AG09309 (cell line): Measurements from ENCODE around the gene LRRC4C.

Source experiments
- DNase-seq: peaks from one replicate; pipeline ENCODE4 v3.0.0-alpha.2; 2010; ENCODE audit warnings: low read depth
- H3K4me3 ChIP-seq: 2 replicates; pipeline ENCODE4 v1.5.1; 2011; ENCODE audit warnings: mild to moderate bottlenecking, low read depth, low read length, moderate library complexity; ENCODE audit not compliant: control insufficient read depth
- CTCF ChIP-seq: IDR thresholded peaks from 2 replicates; pipeline ENCODE4 v1.5.1; 2011; ENCODE audit warnings: mild to moderate bottlenecking, low read depth, low read length, inconsistent platforms; ENCODE audit not compliant: insufficient read depth, control insufficient read depth; ENCODE audit errors: missing control alignments

Gene LRRC4C

GRCh38 chr11:40797981-40798380 is 661.5 kb downstream of the LRRC4C start:
- DNase-seq = no peak
- no peak for TF ChIP-seq CTCF

GRCh38 chr11:40787224-40787623 is 672.2 kb downstream of the LRRC4C start:
- no peak for DNase-seq
- no peak overlapping the region for H3K4me3 ChIP-seq
- no peak for TF ChIP-seq CTCF

More at GRCh38 chr11:40797981-40798380, 661.5 kb downstream of the LRRC4C start:
- no peak overlapping the region for H3K4me3 ChIP-seq

GRCh38 chr11:40763046-40763445 is 696.4 kb downstream of the LRRC4C start:
- DNase-seq = no peak
- H3K4me3 ChIP-seq = no peak overlapping the region
- no peak for TF ChIP-seq CTCF

- DNase-seq = no peak
These were observed 700.1 kb downstream of the LRRC4C start for GRCh38 chr11:40759341-40759740.

GRCh38 chr11:40754297-40754696 is 705.2 kb downstream of the LRRC4C start:
- no peak for DNase-seq
- H3K4me3 ChIP-seq = no peak overlapping the region
- TF ChIP-seq CTCF = no peak

More at GRCh38 chr11:40759341-40759740, 700.1 kb downstream of the LRRC4C start:
- no peak for TF ChIP-seq CTCF
- H3K4me3 ChIP-seq = no peak overlapping the region

GRCh38 chr11:40746282-40746681 is 713.2 kb downstream of the LRRC4C start:
- no peak for DNase-seq
- H3K4me3 ChIP-seq = no peak overlapping the region
- no peak for TF ChIP-seq CTCF

GRCh38 chr11:40732132-40732531 is 727.3 kb downstream of the LRRC4C start:
- DNase-seq = no peak
- no peak overlapping the region for H3K4me3 ChIP-seq
- no peak for TF ChIP-seq CTCF
